PFSK-1 (cell line): ENCODE data around the gene TEX2.

ENCODE experiments used
- POLR2AphosphoS5 ChIP-seq: IDR thresholded peaks from 2 replicates; pipeline ENCODE4 v1.6.1; 2012; ENCODE audit warnings: low read depth, mild to moderate bottlenecking, control low read depth, low read length, moderate library complexity
- SIN3A ChIP-seq: IDR thresholded peaks from 2 replicates; pipeline ENCODE4 v1.6.1; 2012; ENCODE audit warnings: mild to moderate bottlenecking, low read length, moderate library complexity, borderline replicate concordance; ENCODE audit not compliant: insufficient read depth
- TAF1 ChIP-seq: IDR thresholded peaks from 2 replicates; pipeline ENCODE4 v1.6.1; 2012; ENCODE audit warnings: low read length, control low read depth, borderline replicate concordance; ENCODE audit not compliant: insufficient read depth

- TF ChIP-seq TAF1: no peak
- no peak for TF ChIP-seq POLR2AphosphoS5
- no peak for TF ChIP-seq SIN3A
Measured at GRCh38 chr17:64277831-64278562, 14.9 kb upstream of the TEX2 start.
